H1 (cell line): ENCODE measurements around the gene FUBP3.

Experiments
- CEBPB ChIP-seq: IDR thresholded peaks from 2 replicates; pipeline ENCODE4 v1.6.1; 2012; ENCODE audit warnings: low read depth, low read length
- CREB1 ChIP-seq: IDR thresholded peaks from 2 replicates; pipeline ENCODE4 v1.6.1; 2012; ENCODE audit warnings: inconsistent platforms
- GABPA ChIP-seq: IDR thresholded peaks from 2 replicates; pipeline ENCODE4 v1.6.1; 2011; ENCODE audit warnings: mild to moderate bottlenecking, low read length, moderate library complexity, borderline replicate concordance; ENCODE audit not compliant: insufficient read depth
- HDAC2 ChIP-seq, 2 experiments: fragments of 300-600 bp in 1 of 2; sonication (generic) in 1 of 2; IDR thresholded peaks; 2 replicates each; pipeline ENCODE4 v1.6.1; 2011 to 2012; ENCODE audit warnings: low read depth in 2 of 2, low read length in 2 of 2, mild to moderate bottlenecking in 2 of 2, moderate library complexity in 2 of 2, borderline replicate concordance in 1 of 2, inconsistent platforms in 1 of 2
- POLR2A ChIP-seq, 2 experiments: IDR thresholded peaks; 1 replicate in 1 of 2; 2 replicates in 1 of 2; pipeline ENCODE4 v1.6.1; 2011; ENCODE audit warnings: low read depth in 2 of 2, low read length in 2 of 2, mild to moderate bottlenecking in 2 of 2; ENCODE audit errors: control extremely low read depth in 1 of 2
- POLR2AphosphoS5 ChIP-seq: IDR thresholded peaks from 2 replicates; pipeline ENCODE4 v1.6.1; 2011; ENCODE audit warnings: low read depth, low read length
- RFX5 ChIP-seq: IDR thresholded peaks from 2 replicates; pipeline ENCODE4 v1.6.1; 2011; ENCODE audit warnings: low read depth, low read length, improper control_type of control experiment, borderline replicate concordance
- TAF1 ChIP-seq: IDR thresholded peaks from 2 replicates; pipeline ENCODE4 v1.6.1; 2011; ENCODE audit warnings: mild to moderate bottlenecking, low read depth, low read length
- TF ChIP-seq, protein P1 (sequence below), 3 experiments: IDR thresholded peaks; 1 replicate in 2 of 3; 2 replicates in 1 of 3; pipeline versions ENCODE4 v1.5.1 to v1.6.1; 2011; ENCODE audit warnings: low read length in 3 of 3, mild to moderate bottlenecking in 3 of 3, inconsistent platforms in 2 of 3, low read depth in 1 of 3, moderate library complexity in 1 of 3; ENCODE audit not compliant: insufficient read depth in 1 of 3; ENCODE audit errors: control extremely low read depth in 1 of 3

DNA sequence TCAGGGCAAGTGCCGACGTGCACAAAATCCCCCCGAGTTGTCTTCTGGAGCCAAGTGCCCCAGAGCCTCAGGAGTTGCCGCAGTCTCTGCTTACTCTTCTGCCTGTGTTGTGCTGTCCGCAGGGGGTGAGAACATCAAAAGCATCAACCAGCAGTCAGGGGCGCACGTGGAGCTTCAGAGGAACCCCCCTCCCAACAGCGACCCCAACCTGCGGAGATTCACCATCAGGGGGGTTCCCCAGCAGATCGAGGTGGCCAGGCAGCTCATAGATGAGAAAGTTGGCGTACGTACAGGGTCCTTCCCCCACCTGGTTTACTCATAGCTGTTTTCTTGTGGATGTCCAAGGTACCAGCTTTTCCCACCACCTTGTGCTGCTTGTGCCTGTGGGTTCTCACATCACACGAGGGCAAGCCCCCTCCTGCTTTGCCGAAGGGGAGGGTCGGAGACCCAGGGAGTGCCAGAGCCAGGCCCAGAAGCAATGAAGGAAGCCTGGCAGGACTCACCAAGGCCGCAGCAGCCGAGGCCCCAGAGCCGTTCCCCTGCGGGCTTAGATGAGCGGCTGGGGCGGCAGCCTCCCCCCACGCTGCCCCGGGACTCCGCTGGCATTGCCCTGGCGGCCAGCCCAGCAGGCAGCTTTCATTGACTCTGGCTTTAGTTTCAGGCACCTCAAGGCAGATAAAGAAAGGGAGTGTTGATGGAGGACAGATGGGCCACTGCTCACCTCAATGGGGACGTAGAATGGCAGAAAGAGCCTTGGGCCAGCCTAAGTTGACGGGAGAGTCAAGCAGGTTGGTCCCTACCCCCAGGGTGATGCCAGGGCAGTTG is 51.3 kb downstream of the FUBP3 start:
- TF ChIP-seq POLR2A (IDR thresholded peaks at IDR 0.05; ENCODE audit: control extremely low read depth in 1 of 2, low read depth in 2 of 2, low read length in 2 of 2) = no peak
- 0 out of 2 replicates have a peak, but pooled peaks have one; percentile 13 for TF ChIP-seq POLR2AphosphoS5
- TF ChIP-seq, protein P1, sequence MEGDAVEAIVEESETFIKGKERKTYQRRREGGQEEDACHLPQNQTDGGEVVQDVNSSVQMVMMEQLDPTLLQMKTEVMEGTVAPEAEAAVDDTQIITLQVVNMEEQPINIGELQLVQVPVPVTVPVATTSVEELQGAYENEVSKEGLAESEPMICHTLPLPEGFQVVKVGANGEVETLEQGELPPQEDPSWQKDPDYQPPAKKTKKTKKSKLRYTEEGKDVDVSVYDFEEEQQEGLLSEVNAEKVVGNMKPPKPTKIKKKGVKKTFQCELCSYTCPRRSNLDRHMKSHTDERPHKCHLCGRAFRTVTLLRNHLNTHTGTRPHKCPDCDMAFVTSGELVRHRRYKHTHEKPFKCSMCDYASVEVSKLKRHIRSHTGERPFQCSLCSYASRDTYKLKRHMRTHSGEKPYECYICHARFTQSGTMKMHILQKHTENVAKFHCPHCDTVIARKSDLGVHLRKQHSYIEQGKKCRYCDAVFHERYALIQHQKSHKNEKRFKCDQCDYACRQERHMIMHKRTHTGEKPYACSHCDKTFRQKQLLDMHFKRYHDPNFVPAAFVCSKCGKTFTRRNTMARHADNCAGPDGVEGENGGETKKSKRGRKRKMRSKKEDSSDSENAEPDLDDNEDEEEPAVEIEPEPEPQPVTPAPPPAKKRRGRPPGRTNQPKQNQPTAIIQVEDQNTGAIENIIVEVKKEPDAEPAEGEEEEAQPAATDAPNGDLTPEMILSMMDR (IDR thresholded peaks at IDR 0.05; ENCODE audit: control extremely low read depth in 1 of 3, insufficient read depth in 1 of 3, low read depth in 1 of 3, low read length in 3 of 3) = no peak
- no peak for TF ChIP-seq RFX5
- TF ChIP-seq HDAC2 (IDR thresholded peaks at IDR 0.05; ENCODE audit: borderline replicate concordance in 1 of 2, low read depth in 2 of 2, low read length in 2 of 2) = no peak
- TF ChIP-seq TAF1 = no peak
- no peak for TF ChIP-seq CEBPB
- TF ChIP-seq CREB1 = no peak
- no peak for TF ChIP-seq GABPA
